ENCODE data around the gene TANGO2. TPM values are rescaled to one million over a fixed set of nuclear protein-coding genes. Genes with fewer than 3 reads are reported as not detected.

Gene TANGO2
- total and polyA plus RNA-seq, 9 of the 15 experiments (the other 6 are each of a cell fraction or from before 2014, with no cell fraction given): 15.5 to 94.9 (median 70.1) TPM

- WGBS (ENCODE audit: insufficient coverage, low coverage, missing lambda C conversion rate): 87% methylated on average over 10 of the region's 10 CpGs
- Histone ChIP-seq H3K9ac (ENCODE audit: insufficient read depth in 1 of 2, low read depth in 2 of 2, low read length in 2 of 2) (peak overlapping the region in 1 of 2 experiments; percentile 66; a peak in 2 of 4 replicates), H3K9me1 (ENCODE audit: control insufficient read depth, insufficient read depth, low read length) (peaks cover 16% of the 10 kb centered on the region), H2AFZ (ENCODE audit: low read depth, low read length) (no peak overlapping the region), H3K4me3 (no peak overlapping the region), H3K79me2 (ENCODE audit: control insufficient read depth, insufficient read depth, low read length) (peaks cover 48% of the 10 kb centered on the region), H3K36me3 (ENCODE audit: control insufficient read depth, insufficient read depth, low read length) (peaks cover 82% of the 10 kb centered on the region; the same call in 2 of the 3 replicates), H3K27ac (ENCODE audit: extremely low read depth, low read depth, low read length) (no peak overlapping the region), H3K9me3 (replicated peaks; ENCODE audit: control insufficient read depth, insufficient read depth, low read depth, low read length) (no peaks in the 10 kb centered on the region), H3K4me2 (ENCODE audit: insufficient read depth, low read length) (no peak overlapping the region), H4K20me1 (replicated peaks; ENCODE audit: control insufficient read depth, insufficient read depth, low read length) (peaks cover 65% of the 10 kb centered on the region), H3K27me3 (ENCODE audit: control insufficient read depth in 2 of 2, insufficient read depth in 2 of 2, low read length in 2 of 2) (no peaks in the 10 kb centered on the region), H3K4me1 (replicated peaks in 1 of 2; ENCODE audit: control insufficient read depth in 2 of 2, insufficient read depth in 2 of 2, low read length in 2 of 2) (peaks cover 11 to 63% of the 10 kb centered on the region in 2 experiments; a peak in 4 of 5 replicates)
- ChIA-PET POLR2A (interaction anchor here (0.6 to 6.4 kb wide), 20 partner anchors 8 to 1000 kb away, joined by 3 to 54 read pairs (median 4); partner anchors contain the start of genes TANGO2 and TRMT2A), CTCF (ENCODE audit: low intra/inter-chr PET ratio) (no interaction called here)
- intact Hi-C loops (cut with micrococcal nuclease) (no loop called here), in situ Hi-C loops (cut with MboI) (no loop called here)
- ATAC-seq (no peak), FAIRE-seq (no peak), DNase-seq (ENCODE audit: extremely low read depth in 1 of 4, low spot score in 3 of 4) (no peak)
- BruUV-seq (replicated peaks): no TSS peak
- TF ChIP-seq NFYB (IDR thresholded peaks at IDR 0.05; ENCODE audit: extremely low read depth, insufficient read length) (peak; percentile 8), ELK1 (CRISPR knock-in tag; IDR thresholded peaks at IDR 0.05) (no peak), ZNF707 (CRISPR knock-in tag; conservative IDR thresholded peaks at IDR 0.05) (no peak), CREB5 (CRISPR knock-in tag; IDR thresholded peaks at IDR 0.05) (no peak), ZBTB7A (IDR thresholded peaks at IDR 0.05; ENCODE audit: borderline replicate concordance, control insufficient read depth, low read depth, low read length) (0 out of 2 replicates have a peak, but pooled peaks have one; percentile 32), HMGXB4 (CRISPR knock-in tag; IDR thresholded peaks at IDR 0.05) (0 out of 2 replicates have a peak, but pooled peaks have one; percentile 20), HDAC6 (IDR thresholded peaks at IDR 0.05; ENCODE audit: low read depth, low read length) (peak; percentile 37; the same call in 1 of the 2 replicates), PHF8 (IDR thresholded peaks at IDR 0.05; ENCODE audit: borderline replicate concordance, low read length) (0 out of 2 replicates have a peak, but pooled peaks have one; percentile 3), MEIS2 (IDR thresholded peaks at IDR 0.05; ENCODE audit: partially characterized antibody) (peak; percentile 23)
These were observed 15.2 kb downstream of the TANGO2 start for GRCh38 chr22:20036084-20036482.

All from K562 (cell line).